HT1080 (cell line): ENCODE data around the gene PNPLA3. TPM values are rescaled to one million over a fixed set of nuclear protein-coding genes. Genes with fewer than 3 reads are reported as not detected.

Experiments used
- DNase-seq: peaks from one replicate; pipeline ENCODE4 v3.0.0-alpha.2; 2015; ENCODE audit warnings: low read depth
- polyA plus RNA-seq, 2 experiments: library from polyadenylated mRNA; depleted of rRNA; stranded (reverse); fragments of >200 nt; gene quantifications; 2 replicates each; pipeline ENCODE4 v1.2.3, GENCODE V29; 2015
- total RNA-seq: library from RNA; depleted of rRNA; stranded (reverse); fragments of >200 nt; shearing (Covaris generic); gene quantifications from 2 replicates; pipeline ENCODE4 v1.2.3, GENCODE V29; 2014; rRNA removed

The PNPLA3 gene, protein sequence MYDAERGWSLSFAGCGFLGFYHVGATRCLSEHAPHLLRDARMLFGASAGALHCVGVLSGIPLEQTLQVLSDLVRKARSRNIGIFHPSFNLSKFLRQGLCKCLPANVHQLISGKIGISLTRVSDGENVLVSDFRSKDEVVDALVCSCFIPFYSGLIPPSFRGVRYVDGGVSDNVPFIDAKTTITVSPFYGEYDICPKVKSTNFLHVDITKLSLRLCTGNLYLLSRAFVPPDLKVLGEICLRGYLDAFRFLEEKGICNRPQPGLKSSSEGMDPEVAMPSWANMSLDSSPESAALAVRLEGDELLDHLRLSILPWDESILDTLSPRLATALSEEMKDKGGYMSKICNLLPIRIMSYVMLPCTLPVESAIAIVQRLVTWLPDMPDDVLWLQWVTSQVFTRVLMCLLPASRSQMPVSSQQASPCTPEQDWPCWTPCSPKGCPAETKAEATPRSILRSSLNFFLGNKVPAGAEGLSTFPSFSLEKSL
- 1.7 and 4.3 TPM in 2 replicates for total RNA-seq
- polyA plus RNA-seq (2015; cell fraction: cytosol; rRNA removed): 1.7 and 1.9 TPM in 2 replicates
- polyA plus RNA-seq (2015; cell fraction: nucleus; rRNA removed): 6.2 and 7.0 TPM in 2 replicates

DNA sequence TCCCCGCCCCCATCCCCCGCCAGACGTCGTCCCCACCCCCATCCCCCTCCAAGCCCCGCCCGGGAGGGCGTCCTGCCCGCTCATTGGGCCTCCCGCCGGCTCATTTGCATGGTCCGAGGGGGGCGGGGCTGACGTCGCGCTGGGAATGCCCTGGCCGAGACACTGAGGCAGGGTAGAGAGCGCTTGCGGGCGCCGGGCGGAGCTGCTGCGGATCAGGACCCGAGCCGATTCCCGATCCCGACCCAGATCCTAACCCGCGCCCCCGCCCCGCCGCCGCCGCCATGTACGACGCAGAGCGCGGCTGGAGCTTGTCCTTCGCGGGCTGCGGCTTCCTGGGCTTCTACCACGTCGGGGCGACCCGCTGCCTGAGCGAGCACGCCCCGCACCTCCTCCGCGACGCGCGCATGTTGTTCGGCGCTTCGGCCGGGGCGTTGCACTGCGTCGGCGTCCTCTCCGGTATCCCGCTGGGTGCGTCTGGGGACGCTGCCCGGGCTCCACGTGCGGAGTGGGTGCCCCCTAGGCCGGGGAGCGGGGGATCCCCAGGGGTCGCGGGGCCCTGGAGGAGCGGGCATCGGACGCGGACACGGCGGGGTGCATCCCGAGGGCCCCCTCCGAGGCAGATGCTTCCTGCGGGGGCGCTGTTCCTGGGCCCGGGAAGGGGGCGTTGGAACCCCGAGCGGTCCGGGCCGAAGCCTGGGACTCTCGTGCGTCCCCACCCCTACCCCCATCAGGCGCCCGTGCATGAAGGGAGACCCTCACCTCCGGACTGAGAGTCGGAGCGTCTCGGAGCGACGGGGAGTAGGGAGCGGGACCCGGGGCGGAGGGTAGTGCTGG is at the start of gene PNPLA3:
Gene PNPLA3 (plus strand): TSS at position 175 of the 834 bp plus-strand sequence. CDS start 107 bp downstream, at position 282.
- DNase-seq: peak; percentile 58

- DNase-seq: no peak
These were observed 46.6 kb upstream of the PNPLA3 start for GRCh38 chr22:43876866-43877509.

DNA sequence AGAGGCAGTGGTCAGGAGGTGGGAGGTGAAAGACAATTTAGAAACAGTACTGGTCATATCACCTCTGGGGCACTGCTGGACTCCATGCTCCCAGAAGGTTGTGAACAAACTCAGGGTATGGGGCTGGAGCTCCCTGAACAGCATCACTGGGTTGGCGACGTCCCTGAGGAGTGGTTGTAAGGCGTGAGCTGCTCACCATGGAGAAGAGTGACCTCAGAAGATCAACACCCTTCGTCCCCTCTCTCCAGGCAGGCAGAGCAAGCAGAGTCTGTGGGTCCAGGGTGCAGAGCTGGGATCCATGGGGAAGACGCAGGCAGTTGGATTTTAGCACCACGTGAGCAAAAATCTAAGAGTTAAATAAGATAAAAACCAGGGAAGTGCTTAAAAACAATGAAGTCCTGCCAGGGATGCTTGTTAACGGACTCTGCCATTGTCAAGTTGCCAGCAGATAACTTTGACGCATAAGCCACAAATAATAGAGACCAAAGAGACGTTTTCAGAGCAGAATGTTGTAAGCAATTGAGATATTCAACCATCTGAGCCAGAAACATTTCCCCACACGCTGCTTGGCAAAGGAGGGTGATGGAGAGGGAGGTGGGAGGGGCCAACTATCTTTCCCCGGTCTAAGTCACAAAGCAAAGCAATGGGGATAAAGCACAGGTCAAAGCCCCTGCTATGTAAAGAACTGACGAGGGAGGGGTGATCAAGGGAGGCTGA is 45.4 kb upstream of the PNPLA3 start:
- DNase-seq: no peak

DNA sequence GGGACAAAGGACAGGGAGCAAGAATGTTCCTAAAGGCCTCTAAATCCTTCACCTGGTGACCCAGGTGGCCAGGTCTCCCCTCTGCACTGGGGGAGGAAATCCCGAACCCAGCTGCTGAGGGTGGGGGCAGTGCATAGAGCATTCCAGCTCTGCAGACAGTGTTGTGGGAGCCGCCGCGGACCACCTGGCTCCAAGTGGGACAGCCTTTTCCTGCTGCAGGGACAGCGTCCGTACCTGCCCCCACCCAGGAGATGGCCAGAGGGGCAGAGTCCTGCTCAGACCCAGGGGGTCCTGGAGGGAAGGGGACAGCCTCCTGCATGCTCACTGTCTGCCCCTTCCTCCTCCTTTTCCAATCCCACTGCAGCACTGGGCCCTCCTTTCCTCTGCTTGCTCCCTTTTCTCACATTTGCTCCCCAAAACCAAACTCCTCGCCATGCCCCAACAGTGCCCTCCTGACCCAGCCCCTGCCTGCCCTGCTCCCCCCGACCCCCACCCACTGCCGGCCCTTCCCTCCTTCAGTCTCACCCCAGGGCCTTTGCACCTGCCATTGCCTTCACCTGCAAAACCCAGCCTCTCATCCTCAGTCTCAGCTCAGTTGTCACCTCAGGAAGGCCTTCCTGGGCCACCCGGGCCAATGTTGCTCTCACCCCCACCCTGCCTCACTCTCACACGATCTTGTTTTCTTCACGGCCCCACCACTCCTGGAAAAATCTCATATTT is 44.6 kb upstream of the PNPLA3 start:
- DNase-seq: no peak

DNA sequence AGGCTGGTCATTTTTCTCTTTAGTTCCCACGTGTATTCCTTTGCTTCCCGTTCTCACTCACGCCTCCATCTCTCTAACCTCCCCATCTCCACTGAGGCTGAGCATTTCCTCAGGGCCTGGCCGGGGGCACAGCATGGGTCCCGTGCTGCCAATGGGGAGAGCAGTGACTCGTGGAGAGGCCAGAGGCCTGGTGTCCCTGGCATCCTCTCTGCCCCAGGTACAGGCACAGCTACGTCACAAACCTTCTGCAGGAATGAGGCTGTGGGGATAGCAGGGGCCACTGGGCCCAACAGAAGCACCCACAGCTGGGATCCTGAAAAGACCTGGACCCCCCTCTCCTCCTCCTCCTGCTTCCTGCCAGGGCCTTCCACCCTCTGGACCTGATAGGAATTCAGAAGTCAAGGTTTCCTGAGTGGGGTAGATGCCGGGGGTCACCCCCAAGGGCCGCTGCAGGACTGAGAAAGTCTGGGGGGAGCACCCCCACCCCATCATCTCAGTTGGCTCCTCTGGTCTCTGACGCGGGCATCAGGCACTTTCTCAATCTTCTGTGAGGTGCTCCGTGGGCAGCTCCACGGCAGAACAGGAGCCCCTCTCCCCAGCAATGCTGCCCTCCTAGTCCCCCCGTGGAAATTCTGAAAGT is 43.6 kb upstream of the PNPLA3 start:
- DNase-seq: no peak

DNA sequence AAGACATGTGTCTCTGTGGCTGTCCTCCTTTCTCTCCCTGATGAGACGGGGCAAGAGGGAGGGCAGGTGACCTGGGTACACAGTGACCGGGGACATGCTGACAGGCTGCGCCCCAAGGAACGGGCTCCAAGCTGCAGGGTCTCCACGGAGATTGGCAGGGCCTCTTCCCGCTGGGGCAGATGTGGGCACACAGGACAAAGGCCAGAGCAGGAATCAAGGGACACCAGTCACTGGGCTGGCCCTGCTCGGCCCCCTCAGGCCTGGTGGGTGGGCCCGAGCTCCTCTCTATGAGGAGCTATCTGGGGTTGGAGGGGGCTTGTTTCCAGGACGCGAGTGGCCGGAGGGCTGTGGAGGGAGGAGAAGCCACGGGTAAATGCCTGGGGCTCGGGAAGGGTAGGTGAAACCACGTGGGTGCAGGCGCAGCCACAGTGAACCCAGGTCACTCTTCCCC is 43.0 kb upstream of the PNPLA3 start:
- DNase-seq: no peak

GRCh38 chr22:43881091-43882061 is 42.2 kb upstream of the PNPLA3 start:
- no peak for DNase-seq

DNA sequence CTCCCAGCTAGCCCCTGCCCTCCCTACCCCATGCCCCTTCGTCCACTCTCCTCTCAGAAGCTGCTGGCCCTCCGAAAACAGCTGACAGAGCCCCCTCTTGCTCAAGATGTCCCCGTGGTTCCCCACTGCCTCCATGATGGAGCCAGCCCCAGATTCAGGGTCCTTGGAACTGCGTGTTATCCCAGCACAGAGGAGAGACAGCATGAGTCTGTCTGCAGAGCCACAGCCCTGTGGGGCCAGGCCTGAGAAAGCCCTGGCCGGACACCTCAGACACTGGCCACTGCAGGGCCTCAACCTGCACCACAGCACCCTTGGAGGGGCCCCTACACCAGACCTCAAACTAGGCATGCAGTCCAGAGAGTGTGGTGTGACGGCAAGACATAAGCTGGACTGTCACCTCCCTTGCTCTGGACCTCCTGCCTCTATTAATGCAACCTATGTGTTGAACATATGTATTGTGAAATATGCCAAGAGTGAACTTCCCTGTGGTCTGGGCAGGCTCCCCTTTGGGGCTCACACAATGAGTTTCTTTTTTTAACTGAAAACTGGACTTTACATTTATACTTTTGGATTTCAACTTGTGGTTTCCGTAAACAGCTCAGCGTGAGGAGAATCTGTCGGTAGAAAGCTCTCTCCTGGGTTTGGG is 41.4 kb upstream of the PNPLA3 start:
- no peak for DNase-seq

DNA sequence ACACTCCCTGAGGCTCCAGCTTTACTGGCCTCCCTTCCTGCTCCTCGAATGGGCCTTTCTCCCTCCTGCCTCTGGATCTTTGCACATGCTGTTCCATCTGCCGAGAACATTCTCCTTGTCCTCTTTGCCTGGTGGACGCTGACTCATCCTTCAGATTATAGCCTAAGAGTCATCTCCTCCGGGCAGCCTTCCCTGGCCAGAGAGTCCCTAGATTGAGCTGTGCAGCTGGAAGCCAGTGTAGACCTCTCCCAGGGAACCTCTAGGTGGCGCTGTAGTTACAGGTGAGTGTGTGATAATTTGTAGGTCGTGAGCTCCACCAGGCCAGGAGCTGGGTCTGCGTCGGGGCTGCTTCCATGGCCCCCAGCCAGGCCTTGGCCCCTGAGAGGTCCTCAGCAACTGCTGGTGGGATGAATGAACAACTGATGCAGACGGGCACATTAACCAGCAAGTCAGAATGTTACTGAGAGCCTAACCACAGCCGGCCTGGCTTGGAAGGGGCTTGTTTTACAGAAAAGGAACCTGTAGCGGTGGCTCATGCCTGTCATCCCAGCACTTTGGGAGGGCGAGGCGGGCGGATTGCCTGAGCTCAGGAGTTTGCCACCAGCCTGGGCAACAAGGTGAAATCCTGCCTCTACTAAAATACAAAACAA is 40.5 kb upstream of the PNPLA3 start:
- DNase-seq: peak; percentile 83

GRCh38 chr22:43883719-43884415 is 39.7 kb upstream of the PNPLA3 start:
- DNase-seq: no peak

GRCh38 chr22:43884600-43885318 is 38.8 kb upstream of the PNPLA3 start:
- DNase-seq: no peak

- DNase-seq: no peak
These were observed 38.3 kb upstream of the PNPLA3 start for GRCh38 chr22:43885319-43885671.

DNA sequence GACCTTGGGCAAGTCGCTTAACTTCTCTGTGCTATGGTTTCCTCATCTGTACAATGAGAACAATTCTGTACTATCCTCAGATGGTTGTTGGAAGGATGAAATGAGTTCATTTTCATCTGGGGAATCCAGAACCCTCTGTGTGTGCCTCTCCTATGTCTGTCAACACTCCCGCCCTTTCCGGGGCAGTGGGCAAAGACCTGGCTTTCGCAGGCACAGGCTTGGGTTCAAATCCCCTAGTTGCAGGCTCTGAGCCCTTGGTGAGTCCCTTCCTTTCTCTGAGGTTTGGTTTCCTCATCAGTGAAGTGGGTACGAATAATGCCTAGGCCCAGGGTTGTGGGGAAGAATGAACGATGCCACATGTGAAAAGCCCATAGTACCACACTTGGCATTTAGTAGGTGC is 37.8 kb upstream of the PNPLA3 start:
- DNase-seq: no peak

DNA sequence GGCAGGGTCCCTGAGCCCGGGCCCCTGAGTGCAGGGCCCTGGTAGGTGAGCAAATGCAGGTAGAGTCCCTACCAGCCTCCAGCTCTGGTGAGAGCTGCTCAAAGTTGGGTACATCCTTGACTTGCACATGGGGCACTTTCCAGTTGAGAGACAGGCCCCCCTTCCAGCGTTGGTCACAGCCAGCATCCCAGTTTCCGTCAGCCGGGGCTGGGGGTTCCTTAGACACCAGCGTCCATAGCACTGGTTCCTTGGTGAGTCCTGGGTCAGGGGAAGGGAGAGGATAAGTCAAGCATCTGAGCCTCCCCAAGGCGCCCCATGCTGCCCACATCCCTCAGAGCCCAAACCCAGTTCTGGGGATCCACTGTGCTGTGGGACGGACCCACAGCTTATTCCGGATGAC is 37.4 kb upstream of the PNPLA3 start:
- no peak for DNase-seq

DNA sequence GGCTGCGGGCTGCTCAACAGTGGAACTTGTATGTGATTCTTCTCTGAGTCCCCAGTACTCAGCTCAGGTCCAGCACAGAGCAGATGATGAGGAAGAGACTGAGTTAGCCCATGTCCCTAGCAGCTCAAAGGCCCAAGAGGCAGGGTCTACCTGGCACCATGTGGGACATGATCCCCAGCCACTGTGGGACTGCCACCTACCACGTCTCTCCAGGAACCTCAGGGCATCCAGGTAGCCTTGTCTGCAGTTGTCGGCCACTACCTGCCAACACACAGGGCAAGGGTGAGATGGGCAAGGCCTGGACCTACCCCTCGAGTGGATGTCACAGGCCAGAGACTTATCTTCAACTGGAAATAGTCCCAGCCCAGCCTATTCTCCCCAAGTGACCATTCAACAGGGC is 36.2 kb upstream of the PNPLA3 start:
- DNase-seq: no peak

DNA sequence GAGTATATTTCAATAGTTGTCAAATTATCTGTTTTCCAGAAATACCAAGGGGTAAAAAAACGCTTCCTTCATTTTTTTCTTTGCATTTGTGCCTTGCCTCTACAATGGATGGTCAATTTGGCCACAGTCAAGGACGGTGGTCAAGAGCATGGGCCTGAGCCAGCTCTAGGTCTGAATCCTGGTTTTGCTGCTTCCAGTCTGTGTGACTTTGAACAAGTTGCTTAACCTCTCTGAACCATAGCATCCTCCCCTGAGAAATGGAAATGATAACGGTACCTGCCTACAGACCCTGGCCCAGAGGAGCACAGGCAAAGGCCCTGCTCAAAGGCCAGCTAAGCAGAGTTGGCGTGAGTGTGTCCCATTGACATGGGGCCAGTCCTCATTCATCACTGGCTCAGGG is 34.9 kb upstream of the PNPLA3 start:
- no peak for DNase-seq
